Panc1 (cell line): ENCODE measurements around the gene RAET1E.
"Not testable (repeated sequence)": the region's sequence is repeated elsewhere in the genome, so short reads cannot be mapped to it uniquely, and the experiment has no call there.

Source experiments
- CTCF ChIP-seq: fragments of 450-650 bp; IDR thresholded peaks from 2 replicates; pipeline ENCODE4 v1.5.1; 2017; ENCODE audit warnings: mild to moderate bottlenecking
- POLR2AphosphoS5 ChIP-seq: IDR thresholded peaks from 2 replicates; pipeline ENCODE4 v1.6.1; 2012; ENCODE audit warnings: mild to moderate bottlenecking, low read depth, low read length, moderate library complexity
- REST ChIP-seq, 2 experiments: IDR thresholded peaks; 2 replicates each; pipeline ENCODE4 v1.6.1; 2011 to 2012; ENCODE audit warnings: low read depth in 2 of 2, control low read depth in 1 of 2, low read length in 1 of 2, mild to moderate bottlenecking in 1 of 2, moderate library complexity in 1 of 2; ENCODE audit not compliant: insufficient read depth in 1 of 2
- TCF7L2 ChIP-seq: IDR thresholded peaks from 2 replicates; pipeline ENCODE4 v1.6.1; 2011; ENCODE audit warnings: mild to moderate bottlenecking, low read depth, low read length, inconsistent platforms

DNA sequence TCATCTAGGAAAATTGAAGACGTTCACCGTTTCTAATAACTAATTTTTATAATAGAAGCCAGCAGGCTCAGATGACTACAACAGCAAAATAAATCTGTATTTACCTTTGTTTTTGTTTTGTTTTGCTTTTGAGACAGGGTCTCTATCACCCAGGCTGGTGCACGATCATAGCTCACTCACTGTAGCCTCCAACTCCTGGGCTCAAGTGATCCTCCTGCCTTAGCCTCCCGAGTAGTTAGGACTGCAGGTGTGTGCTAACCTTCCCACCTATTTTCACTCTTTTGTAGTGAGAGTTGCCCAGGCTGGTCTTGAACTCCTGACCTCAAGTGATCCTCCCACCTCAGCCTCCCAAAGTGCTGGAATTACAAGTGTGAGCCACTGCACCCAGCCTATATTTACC, 43.9 kb downstream of the RAET1E start:
- TF ChIP-seq CTCF; POLR2AphosphoS5; TCF7L2; REST (IDR thresholded peaks at IDR 0.05; ENCODE audit: insufficient read depth in 1 of 2, low read depth in 2 of 2, low read length in 1 of 2): not testable (repeated sequence)
